ENCODE results near the gene VGLL3.

GRCh38 chr3:86913160-86913559 is 77.8 kb downstream of the VGLL3 start:
- TF ChIP-seq CTCF (IDR thresholded peaks at IDR 0.05) (no peak), POLR2A (IDR thresholded peaks at IDR 0.05) (no peak)
